Activated T-helper 1 cell treated with anti-CD3 and anti-CD28 coated beads, Interleukin-12 subunit alpha, Interleukin-12 subunit beta, Interleukin-2, Interleukin-4 antibody, amounts not matched to agents 30 ng/mL and 10 ng/mL and 1 ng/mL, durations not matched to agents 14 hours and 24 hours and 36 hours (primary cell): ENCODE measurements around the gene B9D2. TPM values are rescaled to one million over a fixed set of nuclear protein-coding genes. Genes with fewer than 3 reads are reported as not detected.

ENCODE experiments used
- DNase-seq: peaks from one replicate; pipeline ENCODE4 v3.0.0; 2021; ENCODE audit warnings: low spot score
- H3K27ac Mint-ChIP-seq: one replicate; pipeline ENCODE4 v1.8.0; 2021; ENCODE audit warnings: mild to moderate bottlenecking, mixed read lengths
- H3K27me3 Mint-ChIP-seq: one replicate; pipeline ENCODE4 v1.8.0; 2022; ENCODE audit warnings: mild to moderate bottlenecking, moderate library complexity, mixed read lengths; ENCODE audit not compliant: insufficient read depth
- H3K36me3 Mint-ChIP-seq: one replicate; pipeline ENCODE4 v1.8.0; 2021; ENCODE audit warnings: low read depth, mixed read lengths
- H3K4me1 Mint-ChIP-seq: one replicate; pipeline ENCODE4 v1.8.0; 2021; ENCODE audit warnings: low read depth, mixed read lengths
- H3K4me3 Mint-ChIP-seq: one replicate; pipeline ENCODE4 v1.8.0; 2021; ENCODE audit warnings: mild to moderate bottlenecking, moderate library complexity, mixed read lengths
- H3K9me3 Mint-ChIP-seq: one replicate; pipeline ENCODE4 v1.8.0; 2021; ENCODE audit warnings: mixed read lengths
- intact Hi-C: fragments of 100-400 bp; cut with micrococcal nuclease; formaldehyde crosslinking; loops from one replicate; pipeline ENCODE4 v1.15.1; 2024
- total RNA-seq: library from RNA; stranded (reverse); gene quantifications from 2 replicates; pipeline ENCODE4 v1.2.3, GENCODE V29; 2022

B9D2 gene
- total RNA-seq, 1 donor from 2014 or later: 4.5 TPM

DNA sequence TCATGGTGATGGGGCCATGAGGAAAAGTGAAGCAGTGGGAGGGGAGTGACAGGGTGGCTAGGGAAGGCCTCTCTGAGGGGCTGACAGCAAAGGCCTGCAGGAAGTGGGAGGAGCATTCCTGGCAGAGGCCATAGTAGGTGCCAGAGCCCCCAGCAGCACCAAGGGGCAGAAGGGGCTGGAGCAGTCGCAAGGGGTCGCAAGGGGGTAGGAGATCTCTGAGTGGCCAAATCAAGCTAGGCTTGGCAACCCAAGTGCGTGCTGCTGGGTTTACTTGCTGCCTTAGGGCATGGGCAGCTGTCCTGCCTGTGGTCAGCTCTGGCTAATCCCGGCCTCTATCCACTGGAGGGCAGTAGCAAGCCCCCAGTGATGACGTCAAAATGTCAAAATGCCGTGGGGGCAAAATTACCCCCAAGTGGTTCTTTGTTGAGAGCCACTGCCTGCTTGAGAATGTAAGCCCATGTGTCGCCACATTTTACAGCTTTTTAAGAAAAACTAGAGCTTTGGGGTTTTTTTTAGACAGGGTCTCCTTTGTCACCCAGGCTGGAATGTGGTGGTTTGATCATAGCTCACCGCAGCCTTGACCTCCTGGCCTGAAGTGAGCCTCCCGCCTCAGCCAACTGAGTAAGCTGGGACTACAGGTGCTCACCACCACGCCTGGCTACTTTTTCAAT is 42.2 kb downstream of the B9D2 start:
- DNase-seq: no peak
- intact Hi-C loops: no loop called here
- Mint-ChIP-seq H3K4me3 (no peak overlapping the region), H3K27me3 (no peaks in the 10 kb centered on the region), H3K27ac (no peak overlapping the region), H3K9me3 (no peaks in the 10 kb centered on the region), H3K36me3 (peaks cover 47% of the 10 kb centered on the region), H3K4me1 (peaks cover 24% of the 10 kb centered on the region)

DNA sequence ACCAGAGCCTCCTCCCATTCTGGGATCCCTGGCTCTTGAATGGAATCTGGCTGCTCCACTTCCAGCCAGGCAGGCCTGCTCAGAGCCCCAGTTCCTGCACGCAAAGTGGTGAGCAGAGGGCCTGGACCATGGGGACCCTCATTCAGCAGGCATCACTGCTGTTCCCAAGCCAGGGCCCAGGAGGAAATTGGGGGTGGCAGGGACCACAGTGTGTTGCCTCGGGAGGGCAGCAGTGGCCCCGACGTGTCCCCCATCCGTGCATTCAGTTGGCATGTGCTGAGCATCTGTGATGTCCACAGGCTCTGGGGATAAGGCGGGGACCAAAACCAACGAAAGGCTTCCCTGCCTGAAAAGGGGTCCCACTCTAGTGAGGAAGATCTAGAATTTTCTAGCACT is 42.7 kb downstream of the B9D2 start:
- Mint-ChIP-seq H3K27ac (no peak overlapping the region), H3K4me1 (peaks cover 19% of the 10 kb centered on the region), H3K4me3 (no peak overlapping the region), H3K36me3 (peaks cover 50% of the 10 kb centered on the region), H3K9me3 (no peaks in the 10 kb centered on the region), H3K27me3 (no peaks in the 10 kb centered on the region)
- intact Hi-C loops: no loop called here
- no peak for DNase-seq

DNA sequence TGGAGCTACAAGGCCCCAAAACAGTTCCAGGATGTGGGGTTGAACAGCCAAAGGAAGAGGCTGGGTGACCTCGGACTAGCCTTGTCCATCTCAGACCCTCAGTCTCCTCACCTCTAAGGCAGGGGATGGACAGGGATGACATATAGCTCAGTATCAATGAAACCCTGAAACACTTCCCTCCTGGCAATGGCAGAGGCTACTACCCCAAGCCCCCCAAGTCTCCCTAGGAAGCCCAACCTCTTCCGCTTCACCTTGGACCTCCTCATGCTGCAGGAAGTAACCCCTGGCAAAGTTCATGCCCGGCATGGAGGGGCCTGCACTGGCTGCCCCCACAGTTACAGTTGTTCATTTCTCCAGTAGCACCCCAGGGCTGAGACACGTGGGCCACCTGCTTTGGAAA is 43.4 kb downstream of the B9D2 start:
- no peak for DNase-seq
- H3K36me3 Mint-ChIP-seq: peaks cover 52% of the 10 kb centered on the region
- H3K9me3 Mint-ChIP-seq: no peaks in the 10 kb centered on the region
- H3K4me1 Mint-ChIP-seq: peaks cover 16% of the 10 kb centered on the region
- intact Hi-C loops: no loop called here
- no peaks in the 10 kb centered on the region for H3K27me3 Mint-ChIP-seq
- H3K4me3 Mint-ChIP-seq: no peak overlapping the region
- H3K27ac Mint-ChIP-seq: no peak overlapping the region

GRCh38 chr19:41320185-41320518 is 43.8 kb downstream of the B9D2 start:
- Mint-ChIP-seq H3K36me3 (peaks cover 52% of the 10 kb centered on the region), H3K27ac (no peak overlapping the region)

DNA sequence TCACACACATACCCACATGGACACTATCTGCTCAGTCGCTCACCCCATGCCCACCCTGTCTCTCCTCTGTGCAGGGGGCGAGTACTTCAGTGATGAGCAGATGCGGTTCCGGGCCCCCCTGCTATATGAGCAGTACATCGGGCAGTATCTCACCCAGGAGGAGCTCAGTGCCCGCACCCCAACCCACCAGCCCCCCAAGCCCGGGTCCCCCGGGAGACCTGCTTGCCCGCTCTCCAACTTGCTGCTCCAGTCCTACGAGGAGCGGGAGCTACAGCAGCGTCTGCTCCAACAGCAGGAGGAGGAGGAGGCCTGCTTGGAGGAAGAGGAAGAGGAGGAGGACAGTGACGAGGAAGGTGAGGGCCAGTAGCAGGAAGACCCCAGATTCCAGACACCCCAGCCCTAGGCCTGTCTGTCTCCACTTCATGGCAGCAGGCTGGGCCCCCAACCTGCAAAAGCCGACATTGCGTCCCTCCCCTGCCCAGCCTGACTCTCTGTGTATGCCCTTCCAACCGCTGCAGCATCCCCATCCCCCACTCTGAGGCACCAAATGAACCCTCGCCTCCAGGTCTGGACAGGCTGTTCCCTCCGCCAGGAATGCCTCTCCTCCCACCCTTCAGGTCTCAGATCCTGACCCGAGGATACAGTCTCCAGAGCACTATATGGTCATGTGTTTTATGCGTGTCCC is 44.3 kb downstream of the B9D2 start:
- H3K9me3 Mint-ChIP-seq: no peaks in the 10 kb centered on the region
- H3K4me1 Mint-ChIP-seq: peaks cover 13% of the 10 kb centered on the region
- no peak for DNase-seq
- no peak overlapping the region for H3K27ac Mint-ChIP-seq
- H3K4me3 Mint-ChIP-seq: no peak overlapping the region
- peaks cover 50% of the 10 kb centered on the region for H3K36me3 Mint-ChIP-seq
- no peaks in the 10 kb centered on the region for H3K27me3 Mint-ChIP-seq
- intact Hi-C loops: no loop called here

More at GRCh38 chr19:41320185-41320518, 43.8 kb downstream of the B9D2 start:
- no peak for DNase-seq
- intact Hi-C loops: no loop called here
- Mint-ChIP-seq H3K4me3 (no peak overlapping the region), H3K9me3 (no peaks in the 10 kb centered on the region), H3K4me1 (peaks cover 16% of the 10 kb centered on the region), H3K27me3 (no peaks in the 10 kb centered on the region)

- intact Hi-C loops: no loop called here
- Mint-ChIP-seq H3K4me1 (peaks cover 11% of the 10 kb centered on the region), H3K27me3 (no peaks in the 10 kb centered on the region), H3K9me3 (no peaks in the 10 kb centered on the region), H3K27ac (no peak overlapping the region), H3K4me3 (no peak overlapping the region), H3K36me3 (peaks cover 52% of the 10 kb centered on the region)
- no peak for DNase-seq
These were observed 45.1 kb downstream of the B9D2 start for GRCh38 chr19:41318696-41319499.

GRCh38 chr19:41316306-41316920 is 47.5 kb downstream of the B9D2 start:
- Mint-ChIP-seq H3K27me3 (no peaks in the 10 kb centered on the region), H3K27ac (peak overlapping the region; percentile 32), H3K36me3 (peaks cover 46% of the 10 kb centered on the region), H3K9me3 (no peaks in the 10 kb centered on the region), H3K4me1 (peaks cover 22% of the 10 kb centered on the region), H3K4me3 (no peak overlapping the region)
- intact Hi-C loops: no loop called here
- DNase-seq: no peak

DNA sequence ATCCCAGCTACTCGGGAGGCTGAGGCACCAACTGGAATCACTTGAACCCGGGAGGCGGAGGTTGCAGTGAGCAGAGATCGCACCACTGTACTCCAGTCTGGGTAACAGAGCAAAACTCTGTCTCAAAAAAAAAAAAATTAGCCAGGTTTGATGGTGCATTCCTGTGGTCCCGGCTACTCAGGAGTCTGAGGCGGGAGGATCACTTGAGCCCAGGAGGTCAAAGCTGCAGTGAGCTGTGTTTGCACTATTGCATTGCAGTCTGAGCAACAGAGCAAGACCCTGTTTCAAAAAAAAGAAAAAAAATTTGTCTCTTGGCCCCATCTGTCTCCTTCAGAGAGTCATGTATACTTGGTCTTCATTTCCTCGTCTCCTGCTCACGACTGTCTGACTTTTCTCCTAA is 52.3 kb downstream of the B9D2 start:
- Mint-ChIP-seq H3K27ac (peak overlapping the region; percentile 64), H3K36me3 (peaks cover 31% of the 10 kb centered on the region), H3K9me3 (no peaks in the 10 kb centered on the region), H3K4me1 (peaks cover 53% of the 10 kb centered on the region), H3K4me3 (peak overlapping the region; percentile 95), H3K27me3 (no peaks in the 10 kb centered on the region)
- intact Hi-C loops: no loop called here
- no peak for DNase-seq

DNA sequence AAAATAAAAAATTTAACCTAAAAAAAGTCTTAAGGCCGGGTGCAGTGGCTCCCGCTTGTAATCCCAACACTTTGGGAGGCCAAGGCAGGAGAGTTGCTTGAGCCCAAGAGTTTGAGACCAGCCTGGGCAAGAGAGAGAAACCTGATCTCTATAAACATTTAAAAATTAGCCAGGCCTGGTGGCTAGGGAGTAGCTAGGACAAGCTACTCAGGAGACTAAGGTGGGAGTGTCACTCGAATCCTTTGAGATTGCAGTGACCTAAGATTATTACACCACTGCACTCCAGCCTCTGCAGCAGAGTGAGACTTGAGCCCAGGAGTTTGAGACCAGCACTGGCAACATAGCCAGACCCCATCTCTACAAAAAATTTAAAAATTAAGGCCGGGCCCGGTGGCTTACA is 52.9 kb downstream of the B9D2 start:
- Mint-ChIP-seq H3K9me3 (no peaks in the 10 kb centered on the region), H3K4me3 (peak overlapping the region; percentile 95), H3K27ac (peak overlapping the region; percentile 18), H3K36me3 (peaks cover 30% of the 10 kb centered on the region), H3K4me1 (peaks cover 59% of the 10 kb centered on the region), H3K27me3 (no peaks in the 10 kb centered on the region)
- intact Hi-C loops: no loop called here
- no peak for DNase-seq

- H3K27me3 Mint-ChIP-seq: no peaks in the 10 kb centered on the region
- DNase-seq: peak; percentile 89
- peaks cover 32% of the 10 kb centered on the region for H3K36me3 Mint-ChIP-seq
- intact Hi-C loops: loop anchor here (1.0 kb wide), 2 partner anchors 17 to 41 kb away; no protein-coding TSS in a partner anchor
- H3K4me3 Mint-ChIP-seq: peak within 1 kb of the TSS; percentile 95
- peaks cover 65% of the 10 kb centered on the region for H3K4me1 Mint-ChIP-seq
- no peaks in the 10 kb centered on the region for H3K9me3 Mint-ChIP-seq
- peak within 1 kb of the TSS; percentile 94 for H3K27ac Mint-ChIP-seq
These were observed 53.7 kb downstream of the B9D2 start, which contains the start of gene CCDC97 for GRCh38 chr19:41310033-41310831. CCDC97 (plus strand) TSS chr19:41310172; CDS start chr19:41310311, 139 bp downstream.

- no peak for DNase-seq
- Mint-ChIP-seq H3K9me3 (no peaks in the 10 kb centered on the region), H3K27me3 (no peaks in the 10 kb centered on the region), H3K27ac (peak overlapping the region; percentile 94), H3K36me3 (peaks cover 40% of the 10 kb centered on the region), H3K4me1 (peaks cover 73% of the 10 kb centered on the region), H3K4me3 (peak overlapping the region; percentile 95)
- intact Hi-C loops: loop anchor here (1.0 to 5.0 kb wide), 7 partner anchors 18 to 337 kb away; partner anchors contain the start of genes BCKDHA, DMAC2 and EXOSC5
These were observed 54.5 kb downstream of the B9D2 start for GRCh38 chr19:41309180-41310032.
